HepG2 (cell line): ENCODE measurements around the gene RBM46.

Experiments
- ETV6 ChIP-seq: sonication (generic); formaldehyde crosslinking; conservative IDR thresholded peaks from 2 replicates; pipeline ENCODE4 v1.4.0; 2020; ENCODE audit warnings: missing genetic modification reagents
- JUNB ChIP-seq: sonication (generic); formaldehyde crosslinking; IDR thresholded peaks from 2 replicates; pipeline ENCODE4 v1.8.0; 2022; ENCODE audit warnings: missing genetic modification reagents, mild to moderate bottlenecking, borderline replicate concordance
- SMAD1 ChIP-seq: sonication (generic); formaldehyde crosslinking; IDR thresholded peaks from 2 replicates; pipeline ENCODE4 v1.4.0; 2020; ENCODE audit warnings: missing genetic modification reagents, low read depth, mild to moderate bottlenecking, borderline replicate concordance
- SMAD3 ChIP-seq: sonication (generic); formaldehyde crosslinking; IDR thresholded peaks from 2 replicates; pipeline ENCODE4 v1.4.0; 2020; ENCODE audit warnings: missing genetic modification reagents
- SMC3 ChIP-seq: IDR thresholded peaks from 2 replicates; pipeline ENCODE4 v1.6.1; 2011; ENCODE audit warnings: low read length, improper control_type of control experiment
- TEAD2 ChIP-seq: sonication (generic); formaldehyde crosslinking; IDR thresholded peaks from 2 replicates; pipeline ENCODE4 v1.9.0; 2021; ENCODE audit warnings: missing genetic modification reagents
- XRCC5 ChIP-seq: fragments of 200-400 bp; formaldehyde crosslinking; optimal IDR thresholded peaks from 2 replicates; pipeline ENCODE3; 2017; ENCODE audit warnings: mild to moderate bottlenecking, low read length
- TF ChIP-seq, protein P1 (sequence below): sonication (generic); formaldehyde crosslinking; IDR thresholded peaks from 2 replicates; pipeline ENCODE4 v1.4.0; 2020; ENCODE audit warnings: low read depth, missing genetic modification reagents
- TF ChIP-seq, protein P2 (sequence below): IDR thresholded peaks from 2 replicates; pipeline ENCODE4 v1.6.1; 2016

DNA sequence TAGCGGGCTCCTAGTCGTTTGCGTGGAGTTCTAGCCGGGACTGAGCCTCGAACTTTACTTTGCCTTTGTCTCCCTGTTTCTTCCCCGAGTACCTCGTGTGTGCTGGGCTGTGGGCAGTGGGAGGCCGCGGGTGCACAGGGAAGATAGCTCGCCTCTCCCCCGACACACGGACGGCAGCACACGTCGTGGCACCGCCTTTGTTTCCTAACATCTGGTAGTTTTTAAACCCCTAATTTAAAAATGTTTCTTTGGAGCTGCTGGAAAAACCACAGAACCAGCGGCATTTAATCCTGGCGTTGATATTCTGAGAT lies 866 bp downstream of the RBM46 start:
- TF ChIP-seq TEAD2 (CRISPR knock-in tag), result no peak
- TF ChIP-seq SMAD3 (CRISPR knock-in tag), result no peak
- no peak for TF ChIP-seq SMAD1 (CRISPR knock-in tag)
- TF ChIP-seq, protein P1, sequence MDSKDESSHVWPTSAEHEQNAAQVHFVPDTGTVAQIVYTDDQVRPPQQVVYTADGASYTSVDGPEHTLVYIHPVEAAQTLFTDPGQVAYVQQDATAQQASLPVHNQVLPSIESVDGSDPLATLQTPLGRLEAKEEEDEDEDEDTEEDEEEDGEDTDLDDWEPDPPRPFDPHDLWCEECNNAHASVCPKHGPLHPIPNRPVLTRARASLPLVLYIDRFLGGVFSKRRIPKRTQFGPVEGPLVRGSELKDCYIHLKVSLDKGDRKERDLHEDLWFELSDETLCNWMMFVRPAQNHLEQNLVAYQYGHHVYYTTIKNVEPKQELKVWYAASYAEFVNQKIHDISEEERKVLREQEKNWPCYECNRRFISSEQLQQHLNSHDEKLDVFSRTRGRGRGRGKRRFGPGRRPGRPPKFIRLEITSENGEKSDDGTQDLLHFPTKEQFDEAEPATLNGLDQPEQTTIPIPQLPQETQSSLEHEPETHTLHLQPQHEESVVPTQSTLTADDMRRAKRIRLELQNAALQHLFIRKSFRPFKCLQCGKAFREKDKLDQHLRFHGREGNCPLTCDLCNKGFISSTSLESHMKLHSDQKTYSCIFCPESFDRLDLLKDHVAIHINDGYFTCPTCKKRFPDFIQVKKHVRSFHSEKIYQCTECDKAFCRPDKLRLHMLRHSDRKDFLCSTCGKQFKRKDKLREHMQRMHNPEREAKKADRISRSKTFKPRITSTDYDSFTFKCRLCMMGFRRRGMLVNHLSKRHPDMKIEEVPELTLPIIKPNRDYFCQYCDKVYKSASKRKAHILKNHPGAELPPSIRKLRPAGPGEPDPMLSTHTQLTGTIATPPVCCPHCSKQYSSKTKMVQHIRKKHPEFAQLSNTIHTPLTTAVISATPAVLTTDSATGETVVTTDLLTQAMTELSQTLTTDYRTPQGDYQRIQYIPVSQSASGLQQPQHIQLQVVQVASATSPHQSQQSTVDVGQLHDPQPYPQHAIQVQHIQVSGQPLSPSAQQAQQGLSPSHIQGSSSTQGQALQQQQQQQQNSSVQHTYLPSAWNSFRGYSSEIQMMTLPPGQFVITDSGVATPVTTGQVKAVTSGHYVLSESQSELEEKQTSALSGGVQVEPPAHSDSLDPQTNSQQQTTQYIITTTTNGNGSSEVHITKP, result no peak
- TF ChIP-seq XRCC5, result no peak
- no peak for TF ChIP-seq JUNB (CRISPR knock-in tag)
- TF ChIP-seq, protein P2, sequence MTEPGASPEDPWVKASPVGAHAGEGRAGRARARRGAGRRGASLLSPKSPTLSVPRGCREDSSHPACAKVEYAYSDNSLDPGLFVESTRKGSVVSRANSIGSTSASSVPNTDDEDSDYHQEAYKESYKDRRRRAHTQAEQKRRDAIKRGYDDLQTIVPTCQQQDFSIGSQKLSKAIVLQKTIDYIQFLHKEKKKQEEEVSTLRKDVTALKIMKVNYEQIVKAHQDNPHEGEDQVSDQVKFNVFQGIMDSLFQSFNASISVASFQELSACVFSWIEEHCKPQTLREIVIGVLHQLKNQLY (CRISPR knock-in tag), result no peak
- TF ChIP-seq SMC3, result no peak
- TF ChIP-seq ETV6 (CRISPR knock-in tag), result no peak
